AML-193 (cell line): Measurements from ENCODE around the gene TBC1D5.

Experiments used
- DNase-seq, 2 experiments: peaks; one replicate each; lab custom pipeline; 2025; lab: John Stamatoyannopoulos, UW

Gene TBC1D5

DNA sequence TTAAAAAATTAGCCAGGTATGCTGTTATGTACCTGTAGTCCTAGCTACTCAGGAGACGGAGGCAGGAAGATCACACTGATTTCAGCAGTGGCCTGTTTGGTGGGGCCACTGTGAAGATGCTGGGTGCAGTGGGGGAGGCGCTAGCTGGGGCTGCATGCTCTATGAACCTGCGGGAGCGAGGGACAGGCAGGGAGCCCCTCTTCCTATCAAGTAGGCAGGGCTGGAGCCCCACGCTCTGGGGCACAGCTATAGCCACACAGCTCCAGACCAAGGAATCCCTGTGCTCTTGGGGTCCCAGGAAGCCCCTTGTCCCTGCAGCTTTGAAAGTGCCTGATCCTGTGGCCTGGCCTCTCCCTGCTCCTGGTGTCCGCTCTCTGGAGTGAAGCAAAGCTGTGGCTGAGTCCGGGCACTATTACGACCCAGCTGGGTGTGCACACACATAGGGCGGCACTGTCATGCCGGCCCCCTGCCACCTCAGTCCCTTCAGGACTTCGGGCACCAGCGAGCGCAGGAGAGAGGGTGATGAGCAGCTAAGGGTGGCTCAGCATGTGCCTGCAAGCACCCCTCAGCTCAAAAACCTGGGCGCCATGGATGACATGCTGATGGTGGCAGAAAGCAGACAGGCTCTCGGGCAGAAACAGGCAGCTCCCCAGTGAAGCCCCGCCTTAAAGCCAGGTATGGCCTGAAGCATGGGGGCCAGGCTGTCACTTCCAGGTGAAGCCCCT is 262.6 kb downstream of the TBC1D5 start:
- no peak for DNase-seq

DNA sequence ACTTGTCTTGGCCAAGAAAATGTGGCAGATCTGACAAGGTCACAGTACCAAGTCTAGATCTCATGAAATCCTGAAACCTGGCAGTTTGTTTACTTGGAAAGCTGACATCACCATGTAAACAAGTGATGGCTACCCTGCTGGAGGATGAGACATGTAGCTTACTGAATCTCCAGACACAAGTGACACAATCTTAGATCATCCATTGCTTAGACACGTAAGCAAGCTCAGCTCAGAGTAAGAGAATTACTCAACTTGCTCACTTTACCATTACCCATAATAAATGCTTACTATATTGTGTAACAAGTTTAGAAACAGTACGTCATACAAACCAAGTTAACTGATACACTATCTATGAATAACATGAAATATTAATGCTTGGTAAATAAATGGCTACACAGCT is 263.8 kb downstream of the TBC1D5 start:
- DNase-seq, result no peak

DNA sequence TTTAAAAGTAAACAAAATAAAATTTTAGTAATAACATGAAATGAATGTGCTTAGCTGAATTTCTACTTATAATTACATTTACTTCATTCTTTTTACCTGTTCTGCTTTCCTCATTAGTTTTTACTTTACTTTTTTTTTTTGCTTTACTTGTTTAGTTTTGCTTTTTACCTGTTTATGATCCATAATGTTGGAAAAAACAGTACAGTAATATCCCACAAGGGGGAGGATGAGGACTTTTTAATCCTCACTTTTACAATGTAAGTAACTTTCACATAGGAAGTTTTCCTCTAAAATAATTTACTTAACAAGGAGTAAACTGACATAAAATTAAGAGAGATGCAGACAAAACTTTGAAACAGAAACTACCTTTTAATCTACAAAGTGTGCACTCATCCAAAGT is 268.7 kb downstream of the TBC1D5 start:
- no peak for DNase-seq

DNA sequence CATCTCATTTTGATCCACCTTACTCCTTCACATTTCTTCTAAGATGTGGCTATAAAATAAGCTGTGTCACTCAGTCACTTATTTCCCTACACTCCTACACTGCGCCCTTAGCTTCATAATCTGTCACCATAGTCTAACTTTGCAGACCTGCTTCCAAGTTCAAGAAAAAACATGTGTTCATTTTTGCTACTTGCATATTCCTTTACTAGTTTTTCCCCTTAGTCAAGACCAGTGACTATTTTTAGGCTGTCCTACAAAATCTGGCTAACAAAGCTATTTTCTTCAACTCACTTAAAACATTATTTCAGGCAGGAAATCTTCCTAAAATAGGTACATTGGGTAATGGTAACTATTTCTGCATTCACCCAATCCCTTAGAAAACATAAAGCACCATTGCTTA is 272.5 kb downstream of the TBC1D5 start:
- DNase-seq, result no peak

DNA sequence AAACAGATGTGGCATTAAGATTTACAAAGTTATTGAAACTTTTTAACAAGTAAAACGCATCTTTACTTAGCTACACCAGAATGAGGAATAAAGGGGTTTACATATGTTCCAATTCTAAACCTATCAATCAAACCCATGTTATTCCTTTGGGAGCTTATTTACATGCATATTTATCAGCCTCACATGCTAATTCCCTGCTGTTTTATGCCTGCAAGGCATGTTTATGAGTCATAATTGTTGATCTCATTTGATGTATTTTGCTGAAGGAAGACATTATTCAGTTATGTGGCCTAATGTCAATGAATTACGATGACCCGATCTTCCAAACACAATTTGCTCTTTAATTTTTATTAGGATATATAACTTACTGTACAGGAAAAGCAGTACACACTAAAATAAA is 272.9 kb downstream of the TBC1D5 start:
- DNase-seq, result no peak

DNA sequence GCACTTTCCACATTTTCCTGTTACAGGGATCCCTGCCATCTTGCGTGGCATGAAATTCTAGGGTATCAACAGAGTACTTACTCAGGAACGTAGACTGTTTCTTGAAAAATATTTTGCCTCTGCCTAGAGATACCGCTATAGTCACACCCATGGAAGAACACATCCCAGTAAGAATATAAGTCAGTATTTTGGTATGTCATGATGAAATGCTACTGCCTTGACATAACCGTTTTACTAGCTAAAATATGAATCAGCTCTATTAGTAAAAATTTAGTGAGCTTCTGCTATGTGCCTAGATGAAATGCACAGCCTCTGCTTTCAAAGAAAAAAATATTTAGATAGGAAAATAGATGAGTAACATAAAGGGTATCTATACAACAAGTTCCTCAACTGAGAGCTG is 276.4 kb downstream of the TBC1D5 start:
- no peak for DNase-seq

DNA sequence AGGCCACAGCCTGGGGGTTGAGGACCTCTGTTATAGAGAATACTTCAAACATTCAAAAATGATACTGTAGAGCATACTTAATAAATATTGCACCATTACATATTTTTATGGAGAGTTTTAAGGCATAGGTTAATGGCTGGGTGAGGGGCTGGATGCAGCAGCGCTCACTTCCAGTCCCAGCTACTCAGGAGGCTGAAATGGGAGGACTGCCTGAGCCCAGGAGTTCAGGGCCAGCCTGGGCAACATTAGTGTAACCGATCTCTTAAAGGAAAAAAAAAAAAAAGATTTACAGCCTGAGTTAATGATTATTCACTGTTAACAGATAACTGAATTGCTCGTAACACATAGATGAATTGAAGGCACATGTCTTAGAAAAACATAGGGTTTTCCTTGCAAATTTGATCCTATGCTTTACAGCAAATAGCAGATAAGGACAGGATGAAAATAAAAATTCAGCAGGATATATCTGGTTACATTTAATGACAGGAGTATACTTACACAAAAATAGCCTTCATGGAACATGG is 282.9 kb downstream of the TBC1D5 start:
- DNase-seq, result no peak

DNA sequence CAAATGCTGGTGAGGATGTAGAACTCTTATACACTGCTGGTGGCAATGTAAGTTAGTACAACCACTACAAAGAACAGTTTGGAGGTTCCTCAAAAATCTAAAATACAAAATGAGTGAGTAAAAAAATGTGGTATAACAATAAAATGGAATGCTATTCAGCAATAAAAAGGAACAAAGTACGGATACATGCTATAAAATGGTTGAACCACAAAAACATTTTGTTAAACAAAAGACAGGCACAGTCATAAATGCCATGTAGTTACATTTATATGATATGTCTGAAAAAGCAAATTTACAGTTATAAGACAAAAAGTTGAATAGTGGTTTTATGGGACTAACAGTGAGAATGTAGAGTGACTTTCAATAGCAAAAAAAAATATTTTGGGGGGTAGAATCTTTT is 285.8 kb downstream of the TBC1D5 start:
- DNase-seq, result no peak

DNA sequence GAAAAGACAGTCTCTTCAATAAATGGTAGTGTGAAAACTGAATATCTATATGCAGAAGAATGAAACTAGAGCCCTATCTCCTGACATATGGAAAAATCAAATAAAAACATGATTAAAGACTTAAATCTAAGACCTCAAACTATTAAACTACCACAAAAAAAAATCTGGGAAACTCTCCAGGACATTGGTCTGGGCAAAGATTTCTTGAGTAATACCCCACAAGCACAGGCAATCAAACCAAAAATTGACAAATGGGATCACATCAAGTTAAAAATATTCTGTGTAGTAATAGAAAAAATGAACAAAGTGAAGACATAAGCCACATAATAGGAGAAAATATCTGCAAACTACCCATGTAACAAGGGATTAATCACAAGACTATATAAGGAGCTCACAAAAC is 286.4 kb downstream of the TBC1D5 start:
- DNase-seq, result no peak

DNA sequence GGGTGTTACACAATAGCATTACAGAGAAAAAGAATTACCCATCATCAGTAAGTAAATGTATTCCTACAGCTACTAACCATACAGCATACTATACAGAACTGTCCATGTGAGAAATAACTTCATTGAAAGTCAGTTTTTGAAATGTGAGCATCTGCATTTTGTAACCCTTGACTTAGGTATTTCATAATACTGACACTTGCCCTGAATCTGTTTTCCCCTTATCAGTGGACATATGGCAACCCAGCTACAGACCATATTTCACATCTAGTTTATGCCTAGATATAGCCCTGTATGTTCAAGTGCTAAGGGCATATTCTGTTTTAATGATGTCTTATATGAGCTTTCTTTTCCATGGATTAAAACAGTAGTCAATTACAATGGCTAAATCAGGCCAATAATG is 297.6 kb downstream of the TBC1D5 start:
- peak; percentile 22 to 24 for DNase-seq

DNA sequence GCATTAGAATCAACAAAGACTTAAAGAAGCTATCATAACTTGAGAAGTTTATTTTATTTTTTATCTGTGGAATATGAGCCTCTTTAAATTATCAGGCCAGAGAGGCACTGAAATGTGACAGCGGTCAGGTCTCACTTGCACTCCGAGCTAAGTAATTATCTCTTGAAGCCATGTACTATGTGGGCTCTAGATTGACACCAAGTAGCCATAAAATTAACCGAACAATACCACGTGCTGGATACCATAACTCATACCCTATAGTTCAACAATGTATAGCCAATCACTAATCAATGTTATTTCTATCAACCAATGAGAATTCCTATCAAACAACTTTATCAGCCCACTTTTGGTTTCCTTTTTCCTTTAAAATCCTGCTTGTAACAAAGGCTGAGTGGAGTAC is 299.3 kb downstream of the TBC1D5 start:
- no peak for DNase-seq

DNA sequence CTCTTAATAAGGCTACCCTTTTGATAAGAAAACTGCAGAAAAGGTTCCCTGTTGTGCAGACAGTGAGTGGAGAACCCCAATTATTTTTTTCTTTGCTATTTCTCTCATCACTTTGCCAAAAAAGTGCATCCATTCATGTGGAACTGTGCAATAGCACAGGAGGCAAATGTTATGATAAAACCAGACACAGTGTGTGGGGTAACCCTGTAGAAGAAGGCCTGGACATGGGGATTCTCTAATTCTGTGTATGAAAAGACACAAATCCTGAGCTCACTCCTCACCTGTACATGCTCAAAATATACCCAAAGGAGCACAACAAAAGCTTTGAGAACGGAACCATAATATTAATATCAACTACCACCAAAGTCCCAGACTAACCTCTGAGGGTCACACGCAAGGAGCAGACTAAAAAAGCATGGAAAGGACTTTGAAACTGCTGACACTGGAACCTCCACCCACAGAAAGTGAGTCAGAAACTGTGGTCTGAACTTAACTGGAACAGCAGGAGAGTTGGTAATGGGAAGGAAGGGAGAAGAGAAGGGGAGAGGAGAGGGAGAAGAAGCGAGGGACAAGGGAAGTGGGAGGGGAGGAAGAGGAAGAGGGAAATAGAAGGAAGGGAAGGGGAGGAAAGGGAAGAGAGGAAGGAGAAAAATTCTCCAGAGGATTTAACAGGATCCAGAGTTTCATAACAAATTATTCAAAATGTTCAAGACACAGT is 299.9 kb downstream of the TBC1D5 start:
- no peak for DNase-seq

DNA sequence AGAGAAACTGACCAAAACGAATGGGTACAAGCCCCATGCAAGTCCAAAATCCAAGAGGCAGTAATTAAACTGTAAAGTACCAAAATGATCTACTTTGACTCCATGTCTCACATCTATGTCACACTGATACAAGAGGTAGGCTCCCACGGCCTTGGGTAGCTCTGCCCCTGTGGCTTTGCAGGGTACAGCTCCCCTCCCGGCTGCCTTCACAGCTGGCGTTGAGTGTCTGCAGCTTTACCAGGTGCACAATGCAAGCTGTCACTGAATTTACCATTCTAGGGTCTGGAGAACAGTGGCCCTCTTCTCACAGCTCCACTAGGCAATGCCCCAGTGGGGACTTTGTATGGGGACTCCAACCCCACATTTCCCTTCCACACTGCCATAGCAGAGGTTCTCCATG is 308.6 kb downstream of the TBC1D5 start:
- no peak for DNase-seq

DNA sequence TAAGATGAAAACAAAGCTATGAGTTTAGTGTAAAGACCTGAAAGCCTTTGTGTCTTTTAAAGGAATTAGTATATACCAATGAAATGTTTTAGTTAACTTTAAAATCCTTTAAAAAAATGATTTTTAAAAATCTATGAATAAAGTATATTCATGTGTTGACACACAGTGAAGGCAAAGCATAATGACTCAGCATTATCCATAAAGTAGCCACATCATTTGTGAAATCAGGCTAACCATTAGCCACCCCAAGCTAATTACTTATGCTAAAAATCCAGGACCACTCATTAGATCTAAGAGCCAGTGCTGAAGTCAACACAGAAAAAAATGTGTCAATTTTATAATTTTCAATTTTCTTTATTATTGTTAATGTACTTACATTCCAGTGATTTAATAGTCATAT is 310.2 kb downstream of the TBC1D5 start:
- peak in 1 of 2 experiments; percentile 2 for DNase-seq

DNA sequence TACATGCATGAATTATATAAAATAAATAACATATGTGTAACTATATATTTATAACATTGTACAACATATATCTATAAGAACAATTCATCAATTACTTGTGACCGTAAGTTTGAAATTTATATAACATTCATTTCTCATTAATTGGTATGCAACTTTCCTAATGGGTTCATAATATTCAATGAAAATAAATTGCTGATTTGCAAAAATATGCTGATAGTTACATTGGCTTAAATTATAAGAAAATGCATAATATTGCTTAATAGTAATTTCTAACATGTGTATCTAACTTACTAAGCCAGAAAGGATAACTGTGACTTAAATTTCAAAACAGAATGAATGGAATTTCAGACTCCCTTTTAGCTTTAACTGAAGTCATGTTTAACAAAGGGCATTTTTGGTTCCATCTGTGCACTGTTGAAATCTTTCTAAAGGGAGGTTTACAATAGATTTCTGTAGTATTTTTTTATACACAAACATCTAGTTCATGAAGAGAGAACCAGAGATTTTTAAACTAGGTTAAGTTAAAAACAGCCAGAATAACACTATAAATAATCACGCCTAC is 310.9 kb downstream of the TBC1D5 start:
- no peak for DNase-seq

DNA sequence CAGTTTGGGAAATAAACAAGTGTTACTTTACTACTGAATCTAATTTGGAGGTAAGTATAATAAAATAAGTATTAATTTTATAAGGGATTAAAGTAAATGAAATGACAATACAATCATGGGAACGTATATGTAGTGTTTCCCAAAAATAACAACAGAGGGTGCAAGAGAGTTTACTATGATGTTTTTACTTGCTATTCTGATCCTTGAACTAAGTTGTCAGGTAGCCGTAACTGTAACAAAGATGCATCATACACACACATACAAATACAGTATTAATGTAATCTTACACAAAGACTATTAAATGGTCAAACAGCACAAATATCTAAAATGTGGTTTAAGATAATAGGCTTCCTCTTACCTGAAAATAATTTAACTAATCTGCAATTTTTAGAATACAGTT is 311.4 kb downstream of the TBC1D5 start:
- peak; percentile 7 to 8 for DNase-seq

DNA sequence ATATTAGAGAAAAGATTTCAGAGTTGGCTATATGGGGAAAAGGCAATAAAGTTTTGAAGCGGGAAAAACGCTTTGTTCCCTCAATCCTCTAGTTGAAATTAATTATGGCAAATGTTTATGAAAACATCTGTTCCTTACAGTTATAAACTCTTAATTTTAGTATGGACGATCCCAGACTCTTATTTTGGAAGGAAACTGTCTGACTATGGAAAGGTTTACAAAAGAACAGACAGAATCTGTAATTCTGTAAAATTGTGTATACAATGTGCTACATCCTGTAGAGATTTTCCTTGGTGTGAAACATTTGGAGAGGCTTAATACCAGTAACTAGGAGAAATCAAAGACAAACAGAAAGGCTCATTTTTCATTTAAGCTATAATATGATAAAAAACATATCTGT is 311.8 kb downstream of the TBC1D5 start:
- no peak for DNase-seq

DNA sequence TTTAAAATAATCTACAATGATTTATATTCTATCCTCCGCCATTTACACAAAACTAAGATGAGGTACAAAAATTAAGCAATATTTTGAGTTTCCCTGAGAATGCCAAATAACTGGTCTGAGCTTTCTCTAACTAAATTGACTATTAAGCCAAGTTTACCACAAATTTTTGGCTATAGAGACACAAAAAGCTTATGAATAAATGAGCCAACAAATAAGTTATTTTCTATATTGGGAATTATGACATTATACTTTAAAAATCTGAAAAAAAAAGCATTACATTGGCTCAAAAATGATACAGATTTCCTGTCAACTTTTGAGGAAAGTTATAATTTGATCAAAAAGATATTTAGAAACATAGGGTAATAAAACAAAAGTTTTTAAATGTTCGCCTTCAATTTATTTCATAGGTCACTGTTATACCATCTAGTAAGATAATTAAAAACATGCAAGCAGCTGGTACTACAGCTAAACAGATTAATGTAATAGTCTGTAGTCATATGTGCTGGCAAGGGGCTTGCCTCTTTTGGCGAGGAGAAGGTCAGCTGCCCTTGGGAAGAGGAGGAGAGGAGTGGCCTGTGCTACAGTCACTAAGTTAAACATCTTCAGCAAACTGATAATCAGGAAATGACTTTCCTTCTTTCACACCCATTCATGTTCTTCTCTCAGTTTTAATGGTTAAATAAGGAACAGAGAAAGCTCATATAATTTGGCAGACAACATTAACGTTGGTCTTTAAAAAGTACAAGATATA is 318.5 kb downstream of the TBC1D5 start:
- no peak for DNase-seq

DNA sequence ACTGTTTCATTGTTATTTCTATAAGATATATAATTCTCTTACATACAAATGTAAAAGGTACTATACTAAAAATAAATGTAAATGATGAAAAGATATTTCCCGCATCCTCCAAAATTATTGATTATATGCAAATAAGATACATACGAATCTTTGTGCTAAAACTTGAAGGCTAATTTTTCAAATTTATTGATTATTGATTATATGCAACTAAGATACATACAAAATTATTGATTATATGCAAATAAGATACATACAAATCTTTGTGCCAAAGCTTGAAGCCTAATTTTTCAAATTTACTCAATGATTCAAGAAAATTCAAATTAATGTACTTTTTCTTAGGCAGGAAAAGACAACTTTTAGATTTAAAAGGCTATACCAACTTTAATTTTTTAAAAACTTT is 319.8 kb downstream of the TBC1D5 start:
- no peak for DNase-seq

DNA sequence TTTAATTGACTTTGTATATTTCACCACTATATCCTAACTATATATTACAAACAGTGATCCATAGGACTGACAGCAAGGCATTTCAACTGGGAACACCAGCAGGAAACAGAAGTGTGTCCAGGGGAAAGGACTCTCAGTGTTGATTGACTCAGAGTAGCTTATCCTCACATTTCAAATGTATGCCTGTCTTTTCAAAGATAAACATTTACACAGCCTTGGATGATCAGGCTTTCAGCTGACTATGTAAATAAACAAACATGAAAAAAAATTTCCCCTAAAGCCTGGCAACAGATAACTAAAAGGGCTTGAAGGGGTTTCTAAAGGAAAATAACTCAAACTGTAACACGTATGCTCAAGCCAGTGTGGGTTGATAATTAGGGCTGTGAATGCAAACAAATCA is 321.8 kb downstream of the TBC1D5 start:
- DNase-seq, result no peak

DNA sequence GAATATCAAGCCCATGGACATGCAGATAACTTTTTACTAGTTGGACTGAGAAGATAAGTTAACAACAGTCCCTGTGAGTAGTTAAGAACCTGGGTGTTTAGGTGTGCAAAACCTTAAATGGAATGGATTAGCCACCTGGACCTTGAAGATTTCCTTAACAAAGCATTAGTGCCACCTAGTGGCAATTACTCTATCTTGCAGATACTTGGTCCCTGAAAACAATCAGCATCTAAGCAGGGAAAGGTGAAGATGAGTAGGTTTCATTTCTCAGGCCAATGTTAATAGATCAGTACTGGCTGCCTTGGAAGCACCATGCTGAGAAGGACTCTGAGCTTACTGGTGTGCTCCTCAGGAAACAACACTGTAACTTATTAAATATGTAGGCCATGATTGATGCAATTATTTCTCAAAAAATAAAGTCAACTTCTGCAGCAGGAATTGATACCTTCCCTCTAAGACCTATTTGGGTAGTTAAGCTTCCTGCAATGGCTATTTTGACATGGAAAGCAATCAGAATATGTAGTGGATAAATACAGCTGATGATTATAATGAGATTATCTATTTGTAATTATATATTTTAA is 329.4 kb downstream of the TBC1D5 start:
- DNase-seq, result peak; percentile 68 to 69
